ENCODE results near the gene TMEM150A.

- TF ChIP-seq POLR2A (IDR thresholded peaks at IDR 0.05) (no peak), CTCF (IDR thresholded peaks at IDR 0.05) (no peak), EP300 (IDR thresholded peaks at IDR 0.05; ENCODE audit: low read depth) (no peak)
Measured at GRCh38 chr2:85558160-85558559, 44.3 kb downstream of the TMEM150A start.

Measured in transverse colon (tissue), 3 donors.